Tongue (tissue), 2 donors: ENCODE results near the gene NR6A1. TPM values are rescaled to one million over a fixed set of nuclear protein-coding genes. Genes with fewer than 3 reads are reported as not detected.

Source experiments
- DNase-seq: peaks from one replicate; pipeline ENCODE4 v3.0.0-alpha.2; 2015
- total RNA-seq: library from RNA; depleted of rRNA; stranded (reverse); fragments of >200 nt; gene quantifications from one replicate; pipeline ENCODE4 v1.2.3, GENCODE V29; 2014

NR6A1 gene
- total RNA-seq, 1 donor from 2014 or later: 1.0 TPM

GRCh38 chr9:124518116-124518515 is 253.0 kb downstream of the NR6A1 start:
- no peak for DNase-seq

- no peak for DNase-seq
These were observed 253.5 kb downstream of the NR6A1 start for GRCh38 chr9:124517600-124517999.

- DNase-seq: no peak
These were observed 256.2 kb downstream of the NR6A1 start for GRCh38 chr9:124514874-124515273.

- no peak for DNase-seq
These were observed 257.0 kb downstream of the NR6A1 start for GRCh38 chr9:124514125-124514524.

GRCh38 chr9:124513376-124513994 is 257.6 kb downstream of the NR6A1 start:
- no peak for DNase-seq

- no peak for DNase-seq
These were observed 258.3 kb downstream of the NR6A1 start for GRCh38 chr9:124512806-124513204.

- DNase-seq: no peak
These were observed 259.0 kb downstream of the NR6A1 start for GRCh38 chr9:124511891-124512805.

- DNase-seq: no peak
These were observed 259.7 kb downstream of the NR6A1 start for GRCh38 chr9:124511426-124511840.

GRCh38 chr9:124510650-124511425 is 260.3 kb downstream of the NR6A1 start:
- no peak for DNase-seq

GRCh38 chr9:124507880-124508423 is 263.2 kb downstream of the NR6A1 start:
- DNase-seq: no peak

- no peak for DNase-seq
These were observed 263.9 kb downstream of the NR6A1 start, which contains the start of gene NR5A1 for GRCh38 chr9:124506931-124507879. Gene NR5A1, minus strand, starts transcription at chr9:124507399. Its CDS starts 4,004 bp downstream, at chr9:124503395.

- DNase-seq: no peak
These were observed 264.7 kb downstream of the NR6A1 start for GRCh38 chr9:124506433-124506832.

GRCh38 chr9:124505901-124506346 is 265.2 kb downstream of the NR6A1 start:
- no peak for DNase-seq

GRCh38 chr9:124505006-124505900 is 265.9 kb downstream of the NR6A1 start:
- no peak for DNase-seq

- no peak for DNase-seq
These were observed 266.5 kb downstream of the NR6A1 start for GRCh38 chr9:124504530-124505005.

- DNase-seq: no peak
These were observed 267.2 kb downstream of the NR6A1 start for GRCh38 chr9:124503713-124504529.

GRCh38 chr9:124502711-124503702 is 268.1 kb downstream of the NR6A1 start:
- no peak for DNase-seq
